ENCODE results near the gene TACC2. TPM values are rescaled to one million over a fixed set of nuclear protein-coding genes. Genes with fewer than 3 reads are reported as not detected.
"Not testable (repeated sequence)": the region's sequence is repeated elsewhere in the genome, so short reads cannot be mapped to it uniquely, and the experiment has no call there.

Gene TACC2
- total RNA-seq, 1 donor from 2014 or later: 9.7 TPM

DNA sequence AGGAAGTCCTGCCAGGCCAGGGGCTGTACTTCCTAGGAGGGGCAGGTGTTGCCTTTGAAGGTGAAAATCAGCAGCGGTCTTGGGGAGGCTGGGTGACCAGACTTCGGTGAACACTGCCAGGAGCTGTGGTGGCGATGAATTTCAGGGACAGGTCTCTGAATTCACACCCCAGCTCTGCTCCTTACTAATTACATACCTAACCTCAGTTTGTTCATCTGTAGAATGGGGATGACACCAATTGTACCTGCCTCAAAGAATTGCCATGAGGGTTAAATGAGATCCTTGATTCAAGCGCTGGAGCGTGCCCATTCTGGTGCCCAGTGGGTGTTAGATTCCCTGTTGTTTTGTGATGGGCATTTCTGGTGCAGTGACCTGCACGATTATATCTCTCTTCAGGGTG is 102.8 kb downstream of the TACC2 start:
- DNase-seq (ENCODE audit: low read depth, low spot score): no peak

DNA sequence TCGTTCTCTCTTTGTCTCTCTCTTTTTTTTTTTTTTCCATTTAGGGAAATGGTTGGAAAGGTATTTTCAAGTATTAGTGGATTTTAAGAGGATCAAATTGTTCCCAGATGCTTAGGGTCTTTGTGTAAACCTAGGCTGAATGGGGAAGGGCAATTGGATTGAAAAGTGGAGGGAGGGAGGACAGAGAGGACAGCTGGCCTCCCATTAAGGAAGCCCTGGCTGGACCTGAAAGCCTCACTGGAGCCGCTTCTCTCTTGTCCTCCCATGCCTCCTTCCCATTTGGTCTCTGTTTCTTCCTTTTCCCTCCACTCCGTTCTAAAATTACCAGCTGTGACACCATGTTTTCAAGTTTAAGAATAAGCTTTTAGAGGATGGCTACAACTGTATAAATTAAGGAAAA is 104.1 kb downstream of the TACC2 start:
- no peak for DNase-seq (ENCODE audit: low read depth, low spot score)

DNA sequence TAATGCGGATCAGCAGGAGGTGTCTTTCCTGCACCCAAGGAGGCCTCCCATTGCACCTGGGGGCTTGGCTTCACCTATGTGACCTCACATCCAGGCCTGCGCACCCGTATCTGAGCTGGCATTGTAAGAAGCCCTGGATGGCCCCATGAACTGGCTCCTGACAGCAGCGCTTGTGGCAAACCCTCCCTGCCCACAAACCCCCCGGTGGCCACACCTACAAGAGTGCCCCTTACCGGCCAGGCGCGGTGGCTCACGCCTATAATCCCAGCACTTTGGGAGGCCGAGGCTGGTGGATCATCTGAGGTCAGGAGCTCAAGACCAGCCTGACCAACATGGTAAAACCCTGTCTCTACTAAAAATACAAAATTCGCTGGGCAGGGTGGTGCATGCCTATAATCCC is 107.2 kb downstream of the TACC2 start:
- not testable (repeated sequence) for DNase-seq (ENCODE audit: low read depth, low spot score)

DNA sequence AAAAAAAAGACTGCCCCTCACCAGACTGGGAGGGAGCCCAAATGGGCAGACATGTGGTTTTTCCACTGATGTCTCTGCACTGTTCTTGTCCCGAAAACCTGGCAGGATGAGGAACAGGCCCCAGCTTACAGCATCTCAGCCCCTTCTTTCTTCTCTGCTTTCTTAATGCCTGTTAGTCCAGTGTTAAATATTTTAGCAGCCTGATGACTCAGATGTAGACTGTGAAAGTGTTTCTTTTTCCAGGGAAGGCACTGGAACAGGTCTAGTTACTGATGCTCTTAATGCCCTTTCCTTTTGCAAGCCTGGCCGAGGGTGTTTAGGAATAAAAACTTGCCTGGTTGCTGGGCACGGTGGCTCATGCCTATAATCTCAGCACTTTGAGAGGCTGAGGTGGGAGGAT is 107.7 kb downstream of the TACC2 start:
- DNase-seq (ENCODE audit: low read depth, low spot score): no peak

DNA sequence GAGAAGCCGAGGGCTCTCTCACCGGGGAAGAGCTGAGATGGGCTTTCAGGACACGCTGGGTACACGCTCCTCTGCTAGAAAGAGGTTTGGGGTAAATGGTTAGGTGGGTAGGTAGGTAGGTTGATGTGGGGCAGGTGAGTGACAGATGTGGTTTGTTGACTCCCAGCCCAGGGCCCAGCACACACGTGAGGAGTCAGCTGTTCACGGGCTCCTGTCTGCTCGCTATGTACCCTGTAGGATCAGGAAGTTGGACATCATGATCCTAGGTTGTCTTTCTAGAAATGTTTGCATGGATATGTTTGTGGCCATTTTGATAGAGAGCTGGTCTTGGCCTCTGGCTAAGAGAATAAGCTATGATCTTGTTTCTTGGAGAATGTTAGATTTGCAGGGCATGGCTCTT is 109.0 kb downstream of the TACC2 start:
- DNase-seq (ENCODE audit: low read depth, low spot score): no peak

DNA sequence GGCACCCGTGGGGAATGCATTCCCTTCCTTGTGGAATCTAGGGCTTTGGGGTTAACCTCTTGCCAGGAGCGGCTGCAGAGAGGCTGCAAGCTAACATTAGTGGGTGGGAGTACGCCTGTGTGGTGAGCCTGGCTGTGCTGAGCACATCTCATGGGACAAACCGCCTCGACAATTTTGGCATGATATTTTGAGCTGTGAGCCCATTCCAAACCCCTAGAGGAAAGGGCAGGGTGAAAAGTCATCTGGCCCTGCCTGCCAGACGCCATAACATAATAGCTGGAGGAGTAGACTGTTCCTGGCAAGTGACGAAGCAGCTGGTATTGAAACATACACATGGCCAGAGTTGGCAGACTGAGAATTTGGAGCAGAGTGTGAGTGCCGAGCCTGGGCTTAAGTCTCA is 110.0 kb downstream of the TACC2 start:
- DNase-seq (ENCODE audit: low read depth, low spot score): no peak

DNA sequence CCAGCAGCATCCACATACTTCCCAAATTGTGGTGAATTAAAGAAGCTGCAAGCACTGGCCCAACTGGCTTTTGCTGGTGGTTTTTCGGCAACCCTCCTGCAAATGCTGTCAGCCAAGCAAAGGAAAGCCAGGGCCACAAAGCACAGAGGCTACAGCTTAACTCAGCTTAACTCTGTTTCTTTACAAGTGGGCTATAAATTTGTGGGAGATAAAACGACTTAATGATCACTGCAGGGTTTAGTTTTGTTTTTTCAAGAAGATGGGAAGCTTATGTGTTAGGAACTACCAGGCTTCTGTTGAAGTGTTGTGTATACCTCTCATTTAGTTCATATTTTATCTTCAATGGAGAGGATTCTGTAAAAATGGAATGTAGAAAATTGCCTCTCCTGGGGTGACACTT is 110.6 kb downstream of the TACC2 start:
- DNase-seq (ENCODE audit: low read depth, low spot score): no peak

DNA sequence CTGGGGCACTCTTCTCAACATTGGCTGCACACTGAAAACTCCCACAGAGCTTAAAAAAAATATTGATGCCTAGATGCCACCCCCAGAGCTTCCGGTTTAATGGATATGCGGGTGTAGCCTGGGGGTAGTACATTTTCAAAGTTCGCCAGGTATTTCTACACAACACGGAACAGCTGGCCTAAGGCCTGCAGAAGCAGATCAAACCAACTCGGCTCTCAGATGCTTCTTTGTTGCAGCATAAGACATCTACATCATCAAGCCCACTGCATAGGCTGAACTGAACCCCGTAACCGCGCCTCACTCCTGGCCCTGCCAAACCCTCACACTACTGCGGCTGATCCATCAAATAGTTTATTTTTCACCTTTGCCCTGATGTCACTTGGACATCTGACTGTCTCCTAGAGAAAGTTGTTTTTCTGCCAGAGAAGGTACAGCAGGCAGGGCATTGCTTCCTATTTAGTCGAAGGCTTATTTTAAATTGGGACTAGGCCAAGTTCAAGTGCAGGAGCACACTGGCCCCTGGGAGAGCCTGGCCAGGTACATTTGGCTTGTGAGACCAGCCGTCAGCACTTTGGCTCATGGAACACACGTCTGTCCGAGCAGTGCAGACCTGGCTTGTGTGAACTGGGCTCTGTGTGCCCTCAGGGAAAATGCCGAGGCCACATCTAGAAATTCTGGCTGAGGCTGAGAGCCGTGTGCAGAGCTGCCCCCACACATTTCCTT is 113.3 kb downstream of the TACC2 start:
- DNase-seq (ENCODE audit: low read depth, low spot score): no peak

DNA sequence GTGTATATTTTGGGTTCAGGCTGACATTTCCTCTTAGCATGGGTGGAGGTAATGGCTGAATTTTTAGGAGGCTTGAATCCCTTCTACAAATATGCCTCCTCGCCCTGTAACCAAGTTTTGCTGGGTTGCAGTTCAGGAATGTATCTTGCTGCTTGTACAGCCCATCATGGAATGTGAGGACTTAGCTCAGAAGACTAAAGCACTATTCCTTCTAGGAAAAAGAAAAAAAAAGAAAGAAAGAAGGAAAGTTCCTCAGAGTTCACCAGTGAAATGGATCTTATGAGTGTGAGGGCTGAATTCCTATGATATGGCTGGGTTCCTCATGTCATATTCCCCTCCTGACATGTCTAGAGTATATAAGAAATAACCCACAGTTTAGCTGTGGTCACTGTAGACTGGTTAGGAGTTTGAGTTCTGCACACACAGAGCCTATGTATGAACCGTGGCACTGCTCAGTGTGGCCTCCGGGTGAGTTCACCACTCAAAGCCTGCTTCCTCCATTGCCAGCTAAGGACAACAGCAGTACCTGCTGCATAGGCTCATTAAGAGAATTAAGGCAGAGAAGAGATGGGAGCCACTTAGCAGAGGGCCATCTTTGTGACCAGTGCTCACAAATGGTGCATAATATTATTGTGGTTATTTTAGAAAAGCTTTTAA is 114.0 kb downstream of the TACC2 start:
- no peak for DNase-seq (ENCODE audit: low read depth, low spot score)

DNA sequence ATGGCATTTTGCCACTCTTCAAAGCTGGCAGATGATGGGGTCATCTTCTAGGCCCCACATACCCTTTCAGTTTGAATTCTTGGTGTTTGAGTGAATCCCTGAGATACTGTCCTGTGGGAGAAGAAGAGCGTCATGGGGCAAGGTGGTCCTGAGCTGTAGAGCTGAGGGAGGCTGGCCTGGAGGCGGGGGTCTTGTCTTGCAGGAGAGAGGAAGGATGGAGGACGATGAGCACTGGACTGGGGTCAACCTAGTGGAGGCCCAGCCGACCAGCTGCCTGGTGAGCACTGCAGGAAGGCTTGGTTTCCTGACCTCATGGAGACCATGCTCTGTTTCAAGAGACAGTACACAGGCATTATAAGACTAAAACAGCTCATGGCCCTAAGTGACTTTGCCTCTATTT is 114.6 kb downstream of the TACC2 start:
- no peak for DNase-seq (ENCODE audit: low read depth, low spot score)

DNA sequence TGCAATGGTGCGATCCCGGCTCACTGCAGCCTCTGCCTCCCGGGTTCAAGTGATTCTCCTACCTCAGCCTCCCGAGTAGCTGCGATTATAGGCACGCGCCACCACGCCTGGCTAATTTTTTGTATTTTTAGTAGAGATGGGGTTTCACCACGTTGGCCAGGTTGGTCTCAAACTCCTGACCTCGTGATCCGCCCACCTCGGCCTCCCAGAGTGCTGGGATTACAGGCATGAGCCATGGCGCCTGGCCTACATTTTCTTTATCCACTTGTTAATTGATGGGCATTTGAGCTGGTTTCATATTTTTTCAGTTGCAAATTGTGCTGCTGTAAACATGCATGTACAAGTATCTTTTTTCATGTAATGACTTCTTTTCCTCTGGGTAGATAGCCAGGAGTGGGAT is 119.8 kb downstream of the TACC2 start:
- DNase-seq (ENCODE audit: low read depth, low spot score): not testable (repeated sequence)

DNA sequence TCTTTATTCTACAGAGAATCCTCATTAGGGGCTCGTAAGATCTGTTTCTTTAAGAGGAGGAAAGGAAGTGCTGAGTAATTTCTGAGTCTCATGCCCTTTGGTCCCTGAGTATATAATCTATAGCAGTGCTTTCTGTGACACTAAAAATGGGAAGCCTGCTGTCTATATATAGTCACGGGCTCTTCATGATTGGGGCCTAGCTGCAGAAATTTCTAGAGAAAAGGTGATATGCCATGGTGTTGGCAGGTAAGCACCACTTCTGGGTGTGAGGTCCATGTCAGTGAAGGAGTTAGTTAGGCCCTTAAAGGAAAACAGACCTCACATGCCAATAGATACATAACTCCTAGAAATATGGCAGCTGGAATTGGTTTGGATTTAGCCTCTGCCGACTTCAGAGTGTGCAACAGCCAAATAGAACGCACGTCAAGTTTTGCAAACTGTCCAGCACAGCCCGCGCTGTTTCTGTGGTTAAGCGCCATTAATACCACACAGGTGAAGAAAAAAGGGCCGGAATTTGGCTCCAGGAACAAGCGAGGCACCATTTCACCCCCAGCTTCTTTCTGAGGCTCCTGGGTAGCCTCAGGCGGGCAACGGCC is 123.2 kb downstream of the TACC2 start:
- DNase-seq (ENCODE audit: low read depth, low spot score): no peak

DNA sequence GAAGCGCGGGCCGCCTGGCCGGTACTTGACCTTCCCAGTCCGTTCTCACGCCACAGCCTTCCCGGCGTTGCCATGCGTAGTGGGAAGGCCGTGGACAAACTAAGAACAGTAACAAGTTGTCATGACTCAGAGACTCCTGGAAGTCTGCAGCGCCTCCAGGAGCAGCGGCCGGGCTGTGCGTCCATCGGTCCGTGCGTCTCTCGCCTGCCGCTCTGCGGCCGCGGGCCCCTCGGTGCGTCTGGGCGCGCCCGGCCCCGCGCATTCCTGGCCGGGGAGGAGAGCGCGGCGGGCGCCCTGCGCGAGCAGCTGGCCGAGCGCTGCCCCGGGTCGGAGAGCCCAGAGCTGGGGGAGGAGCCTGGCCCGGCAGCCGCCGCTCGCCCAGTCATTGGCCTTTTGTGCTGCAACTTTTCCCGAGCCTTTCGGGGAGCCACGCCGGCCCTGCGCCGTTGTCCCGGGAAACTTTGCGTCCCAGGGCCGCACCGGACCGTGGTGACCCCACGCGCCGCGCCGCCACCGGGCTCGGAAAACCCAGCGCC is 123.7 kb downstream of the TACC2 start:
- DNase-seq (ENCODE audit: low read depth, low spot score): peak; percentile 91

DNA sequence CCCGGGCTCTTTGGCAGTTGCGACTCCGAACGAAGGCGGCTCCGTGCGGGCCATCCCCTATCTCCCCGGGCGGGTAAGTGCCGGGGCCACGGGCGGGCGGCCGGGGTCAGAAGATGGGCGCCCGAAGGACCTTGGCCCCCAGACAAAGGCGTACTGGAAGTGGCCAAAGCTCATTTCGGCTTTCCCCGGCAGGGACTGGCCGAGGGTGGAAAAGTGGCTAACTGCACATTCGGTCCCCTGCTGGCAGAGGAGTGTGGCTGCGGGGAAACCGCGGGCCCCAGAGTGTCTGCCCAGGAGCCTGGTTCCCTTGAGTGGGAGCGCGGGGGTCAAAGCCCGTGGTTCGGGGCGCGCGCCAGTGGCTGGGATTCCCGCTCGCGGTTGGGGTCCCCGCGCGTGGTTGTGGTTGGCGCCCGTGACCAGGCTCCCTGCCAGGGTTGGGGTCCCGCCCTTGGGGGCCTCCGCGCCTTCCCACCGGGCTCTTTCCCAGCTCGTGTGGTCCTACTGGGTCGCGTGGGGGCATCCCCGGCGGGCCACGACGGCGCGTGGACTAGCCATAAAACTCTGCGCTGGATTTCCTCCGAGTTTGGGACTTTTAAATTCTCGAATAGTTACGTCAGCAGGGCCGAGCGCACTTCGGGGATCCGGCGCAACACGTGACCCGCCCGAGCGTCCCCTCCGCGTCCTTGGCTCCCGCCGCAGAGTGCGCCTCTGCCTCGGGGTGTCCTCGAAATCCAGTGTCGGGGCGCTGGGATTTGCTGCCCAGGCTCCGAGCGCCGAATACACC is 124.4 kb downstream of the TACC2 start:
- DNase-seq (ENCODE audit: low read depth, low spot score): no peak

DNA sequence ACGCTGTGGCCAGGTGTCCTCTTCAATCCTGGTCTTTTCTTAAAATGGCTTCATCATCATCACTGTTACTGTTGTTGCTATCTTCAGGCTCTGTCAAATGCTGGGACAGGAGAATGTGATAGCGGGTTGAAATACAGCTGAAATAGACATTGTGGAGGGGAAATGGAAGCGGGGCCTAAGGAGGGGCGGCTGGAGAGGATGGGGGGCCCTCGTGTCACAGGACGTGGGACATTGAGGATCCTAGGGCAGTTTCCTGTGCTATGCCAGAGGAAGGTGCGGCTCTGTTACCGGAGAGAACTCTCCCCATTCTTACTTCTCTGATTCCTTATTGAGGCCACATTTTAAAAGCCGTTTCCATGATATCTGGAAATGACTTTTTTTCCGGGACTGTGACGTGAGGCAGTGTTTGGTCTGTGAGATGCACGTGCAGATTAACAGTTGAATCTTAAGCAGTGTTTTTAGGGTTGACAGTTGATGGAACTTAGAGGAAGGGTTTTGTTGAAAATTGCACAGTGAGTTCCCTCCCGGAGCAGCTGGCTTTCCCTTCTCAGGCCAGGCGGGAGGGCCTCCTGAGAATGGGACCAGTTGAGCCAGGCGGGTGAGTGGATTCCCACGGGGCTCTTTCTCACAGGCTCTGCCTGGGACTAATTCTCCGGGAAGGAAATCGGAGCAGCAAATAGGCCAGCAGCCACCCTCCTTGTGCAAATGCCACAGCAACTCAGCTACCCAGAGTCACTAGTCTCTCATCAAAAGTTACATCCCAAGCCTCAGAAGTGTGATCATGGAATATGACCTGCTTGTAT is 125.2 kb downstream of the TACC2 start:
- no peak for DNase-seq (ENCODE audit: low read depth, low spot score)

DNA sequence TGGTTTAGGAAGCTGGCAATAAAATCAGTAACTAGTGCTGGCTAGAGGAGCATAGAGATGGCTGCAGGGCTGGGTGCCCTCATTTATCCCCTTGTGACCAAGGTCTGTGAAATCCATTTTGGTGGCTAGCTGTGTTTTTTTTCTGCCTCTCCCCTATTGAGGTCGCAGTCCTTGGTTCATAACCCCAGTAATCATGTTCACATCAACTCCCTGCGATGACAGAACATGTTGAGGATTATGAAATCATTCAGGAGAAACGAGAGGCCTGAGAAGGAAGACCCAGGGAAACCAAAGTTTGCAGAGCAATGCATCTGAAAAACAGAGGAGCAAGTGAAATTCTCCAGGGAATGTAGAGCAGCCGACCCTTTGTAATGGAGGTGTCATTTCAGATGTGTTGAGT is 126.9 kb downstream of the TACC2 start:
- DNase-seq (ENCODE audit: low read depth, low spot score): no peak

DNA sequence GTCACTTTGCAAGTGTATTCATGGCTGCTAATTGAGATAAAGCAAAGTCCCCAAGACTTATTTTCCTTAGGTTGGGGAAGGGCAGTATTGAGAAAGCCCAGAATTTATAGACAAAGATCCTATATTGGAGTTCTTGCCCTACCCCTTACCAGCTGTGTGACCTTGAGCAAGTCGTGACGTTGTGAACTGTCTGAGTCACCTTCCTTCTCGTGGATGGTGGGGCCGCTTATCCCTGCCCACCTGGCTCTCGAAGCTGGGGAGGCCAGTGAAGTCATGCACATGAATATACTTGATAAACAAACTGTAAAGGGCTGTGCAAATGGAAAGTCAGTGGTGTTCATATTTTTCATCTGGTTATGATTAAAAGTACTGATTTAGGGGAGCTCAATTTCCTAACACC is 127.4 kb downstream of the TACC2 start:
- DNase-seq (ENCODE audit: low read depth, low spot score): no peak

DNA sequence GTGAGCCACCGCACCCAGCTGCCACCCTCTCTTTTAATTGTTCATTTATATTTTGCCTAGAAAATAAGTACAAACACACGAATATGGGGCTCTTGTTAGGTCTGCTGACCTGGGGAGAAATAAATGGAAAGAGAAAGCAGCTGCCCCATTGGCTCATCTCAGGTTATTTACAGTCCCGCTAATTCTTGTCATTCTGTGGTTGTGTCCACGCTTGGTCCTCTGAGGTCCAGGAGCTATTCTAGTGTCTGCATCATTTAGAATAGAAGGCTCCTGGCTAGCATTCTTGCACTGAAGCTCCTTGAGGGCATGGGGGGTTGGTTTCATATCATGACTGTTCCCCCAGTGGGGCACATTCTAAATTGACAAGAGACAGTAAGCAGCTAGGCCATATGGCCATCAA is 128.5 kb downstream of the TACC2 start:
- no peak for DNase-seq (ENCODE audit: low read depth, low spot score)

DNA sequence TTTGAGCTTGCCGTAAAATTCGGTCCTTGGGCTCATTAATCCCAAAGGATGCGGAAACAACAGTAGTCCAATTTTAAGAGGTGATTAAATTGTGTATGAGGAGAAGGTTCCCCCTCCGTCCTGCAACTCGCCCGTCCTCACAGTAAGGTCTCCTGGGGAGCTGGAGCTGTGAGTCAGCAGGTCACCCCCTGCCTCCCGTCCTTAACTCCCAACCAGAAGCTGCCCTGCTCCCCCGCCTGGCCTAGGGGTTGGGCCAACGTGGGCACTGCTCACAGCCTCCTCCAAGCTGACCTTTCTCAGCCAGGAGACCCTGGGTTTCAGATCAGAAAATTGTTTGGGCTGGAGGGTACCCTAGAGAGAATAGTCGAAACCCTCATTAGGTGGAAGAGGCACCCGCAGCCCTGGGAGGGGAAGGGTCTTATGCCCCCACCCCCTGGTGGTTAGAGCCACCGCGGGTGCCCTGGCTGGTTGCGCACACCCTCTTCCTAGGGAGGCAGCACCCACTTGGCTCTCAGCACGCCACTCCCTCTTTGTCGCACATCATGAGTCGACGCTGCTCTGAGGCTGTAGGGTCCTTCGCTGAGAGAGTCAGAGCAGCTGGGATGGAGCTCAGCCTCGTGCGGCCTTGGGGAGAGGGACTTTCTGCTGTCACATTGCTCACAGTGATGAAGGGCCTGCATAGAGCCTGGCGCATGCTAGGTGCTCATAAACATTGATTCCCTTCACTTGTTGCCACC is 131.2 kb downstream of the TACC2 start:
- DNase-seq (ENCODE audit: low read depth, low spot score): no peak

DNA sequence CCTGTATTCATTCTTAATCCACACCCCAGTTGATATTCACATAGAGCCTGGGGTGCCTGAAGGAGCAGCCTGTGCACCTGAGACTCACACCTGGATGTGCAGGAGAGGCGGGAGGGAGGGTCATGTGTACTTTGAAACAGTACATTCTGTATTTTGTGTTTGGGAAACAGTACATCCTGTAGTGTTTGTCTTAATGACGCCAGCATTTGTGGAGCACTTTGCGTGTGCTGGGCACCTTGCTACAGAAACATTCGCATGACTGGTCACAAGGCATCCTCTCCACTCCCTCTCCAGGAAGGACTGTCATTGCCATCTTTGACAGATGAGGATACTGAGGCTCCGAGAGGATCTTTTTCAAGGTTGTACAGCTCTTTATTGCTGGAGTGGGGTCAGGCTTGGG is 132.1 kb downstream of the TACC2 start:
- no peak for DNase-seq (ENCODE audit: low read depth, low spot score)

Measured in pulmonary artery endothelial cell (primary cell).